ENCODE results near the gene PKN3. TPM values are rescaled to one million over a fixed set of nuclear protein-coding genes. Genes with fewer than 3 reads are reported as not detected.

The PKN3 gene
- total and polyA plus RNA-seq, 9 of the 15 experiments (the other 6 are each of a cell fraction or from before 2014, with no cell fraction given), result 0.82 to 49.2 (median 19.7) TPM

DNA sequence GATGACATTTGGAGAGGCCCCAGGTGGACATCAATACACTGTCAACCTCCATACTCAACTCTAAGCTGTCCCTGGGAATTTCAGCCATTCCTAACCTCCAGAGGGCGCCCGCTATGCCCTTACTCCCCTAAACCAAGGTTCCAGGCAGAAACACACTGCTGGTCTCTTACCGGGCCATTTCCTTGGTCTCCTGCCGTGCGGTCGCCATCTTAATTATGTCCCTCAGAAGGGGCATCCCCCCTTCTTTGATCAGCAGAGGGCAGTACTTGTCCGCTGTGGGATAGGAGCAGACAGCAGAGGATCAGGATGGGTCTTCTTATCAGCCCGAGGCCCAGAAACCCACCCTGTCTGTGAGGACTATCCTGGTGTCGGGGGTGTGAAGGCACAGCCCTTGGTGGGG is 31.0 kb downstream of the PKN3 start (continued):
- TF ChIP-seq, protein P1, sequence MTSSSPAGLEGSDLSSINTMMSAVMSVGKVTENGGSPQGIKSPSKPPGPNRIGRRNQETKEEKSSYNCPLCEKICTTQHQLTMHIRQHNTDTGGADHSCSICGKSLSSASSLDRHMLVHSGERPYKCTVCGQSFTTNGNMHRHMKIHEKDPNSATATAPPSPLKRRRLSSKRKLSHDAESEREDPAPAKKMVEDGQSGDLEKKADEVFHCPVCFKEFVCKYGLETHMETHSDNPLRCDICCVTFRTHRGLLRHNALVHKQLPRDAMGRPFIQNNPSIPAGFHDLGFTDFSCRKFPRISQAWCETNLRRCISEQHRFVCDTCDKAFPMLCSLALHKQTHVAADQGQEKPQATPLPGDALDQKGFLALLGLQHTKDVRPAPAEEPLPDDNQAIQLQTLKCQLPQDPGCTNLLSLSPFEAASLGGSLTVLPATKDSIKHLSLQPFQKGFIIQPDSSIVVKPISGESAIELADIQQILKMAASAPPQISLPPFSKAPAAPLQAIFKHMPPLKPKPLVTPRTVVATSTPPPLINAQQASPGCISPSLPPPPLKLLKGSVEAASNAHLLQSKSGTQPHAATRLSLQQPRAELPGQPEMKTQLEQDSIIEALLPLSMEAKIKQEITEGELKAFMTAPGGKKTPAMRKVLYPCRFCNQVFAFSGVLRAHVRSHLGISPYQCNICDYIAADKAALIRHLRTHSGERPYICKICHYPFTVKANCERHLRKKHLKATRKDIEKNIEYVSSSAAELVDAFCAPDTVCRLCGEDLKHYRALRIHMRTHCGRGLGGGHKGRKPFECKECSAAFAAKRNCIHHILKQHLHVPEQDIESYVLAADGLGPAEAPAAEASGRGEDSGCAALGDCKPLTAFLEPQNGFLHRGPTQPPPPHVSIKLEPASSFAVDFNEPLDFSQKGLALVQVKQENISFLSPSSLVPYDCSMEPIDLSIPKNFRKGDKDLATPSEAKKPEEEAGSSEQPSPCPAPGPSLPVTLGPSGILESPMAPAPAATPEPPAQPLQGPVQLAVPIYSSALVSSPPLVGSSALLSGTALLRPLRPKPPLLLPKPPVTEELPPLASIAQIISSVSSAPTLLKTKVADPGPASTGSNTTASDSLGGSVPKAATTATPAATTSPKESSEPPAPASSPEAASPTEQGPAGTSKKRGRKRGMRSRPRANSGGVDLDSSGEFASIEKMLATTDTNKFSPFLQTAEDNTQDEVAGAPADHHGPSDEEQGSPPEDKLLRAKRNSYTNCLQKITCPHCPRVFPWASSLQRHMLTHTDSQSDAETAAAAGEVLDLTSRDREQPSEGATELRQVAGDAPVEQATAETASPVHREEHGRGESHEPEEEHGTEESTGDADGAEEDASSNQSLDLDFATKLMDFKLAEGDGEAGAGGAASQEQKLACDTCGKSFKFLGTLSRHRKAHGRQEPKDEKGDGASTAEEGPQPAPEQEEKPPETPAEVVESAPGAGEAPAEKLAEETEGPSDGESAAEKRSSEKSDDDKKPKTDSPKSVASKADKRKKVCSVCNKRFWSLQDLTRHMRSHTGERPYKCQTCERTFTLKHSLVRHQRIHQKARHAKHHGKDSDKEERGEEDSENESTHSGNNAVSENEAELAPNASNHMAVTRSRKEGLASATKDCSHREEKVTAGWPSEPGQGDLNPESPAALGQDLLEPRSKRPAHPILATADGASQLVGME (CRISPR knock-in tag; IDR thresholded peaks at IDR 0.05), result 0 out of 2 replicates have a peak, but pooled peaks have one; percentile 49
- TF ChIP-seq, protein P2, sequence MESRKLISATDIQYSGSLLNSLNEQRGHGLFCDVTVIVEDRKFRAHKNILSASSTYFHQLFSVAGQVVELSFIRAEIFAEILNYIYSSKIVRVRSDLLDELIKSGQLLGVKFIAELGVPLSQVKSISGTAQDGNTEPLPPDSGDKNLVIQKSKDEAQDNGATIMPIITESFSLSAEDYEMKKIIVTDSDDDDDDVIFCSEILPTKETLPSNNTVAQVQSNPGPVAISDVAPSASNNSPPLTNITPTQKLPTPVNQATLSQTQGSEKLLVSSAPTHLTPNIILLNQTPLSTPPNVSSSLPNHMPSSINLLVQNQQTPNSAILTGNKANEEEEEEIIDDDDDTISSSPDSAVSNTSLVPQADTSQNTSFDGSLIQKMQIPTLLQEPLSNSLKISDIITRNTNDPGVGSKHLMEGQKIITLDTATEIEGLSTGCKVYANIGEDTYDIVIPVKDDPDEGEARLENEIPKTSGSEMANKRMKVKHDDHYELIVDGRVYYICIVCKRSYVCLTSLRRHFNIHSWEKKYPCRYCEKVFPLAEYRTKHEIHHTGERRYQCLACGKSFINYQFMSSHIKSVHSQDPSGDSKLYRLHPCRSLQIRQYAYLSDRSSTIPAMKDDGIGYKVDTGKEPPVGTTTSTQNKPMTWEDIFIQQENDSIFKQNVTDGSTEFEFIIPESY (CRISPR knock-in tag; IDR thresholded peaks at IDR 0.05), result peak; percentile 82
- TF ChIP-seq HCFC1 (IDR thresholded peaks at IDR 0.05; ENCODE audit: low read depth, low read length) (peak; percentile 48; the same call in 1 of the 2 replicates), MYC (IDR thresholded peaks at IDR 0.05; ENCODE audit: low read depth, low read length) (peak; percentile 64), MYC (CRISPR knock-in tag; IDR thresholded peaks at IDR 0.05; ENCODE audit: borderline replicate concordance, low read depth) (no peak), NR4A1 (CRISPR knock-in tag; IDR thresholded peaks at IDR 0.05) (no peak), NR4A1 (tag; IDR thresholded peaks at IDR 0.05) (0 out of 2 replicates have a peak, but pooled peaks have one; percentile 50), ZFP36 (IDR thresholded peaks at IDR 0.05; ENCODE audit: low read depth, low read length, partially characterized antibody) (peak; percentile 37), ZC3H11A (IDR thresholded peaks at IDR 0.05; ENCODE audit: low read depth, low read length) (peak; percentile 87), ZNF384 (IDR thresholded peaks at IDR 0.05; ENCODE audit: low read depth, low read length) (peak; percentile 42), SMC3 (conservative IDR thresholded peaks at IDR 0.05; ENCODE audit: insufficient read depth, low read depth, low read length) (peak; percentile 84), ATF7 (IDR thresholded peaks at IDR 0.05) (peak; percentile 53; the same call in 1 of the 2 replicates), ZNF124 (CRISPR knock-in tag; IDR thresholded peaks at IDR 0.05) (no peak), PHF20 (IDR thresholded peaks at IDR 0.05; ENCODE audit: partially characterized antibody) (peak; percentile 66)
- TF ChIP-seq, protein P3, sequence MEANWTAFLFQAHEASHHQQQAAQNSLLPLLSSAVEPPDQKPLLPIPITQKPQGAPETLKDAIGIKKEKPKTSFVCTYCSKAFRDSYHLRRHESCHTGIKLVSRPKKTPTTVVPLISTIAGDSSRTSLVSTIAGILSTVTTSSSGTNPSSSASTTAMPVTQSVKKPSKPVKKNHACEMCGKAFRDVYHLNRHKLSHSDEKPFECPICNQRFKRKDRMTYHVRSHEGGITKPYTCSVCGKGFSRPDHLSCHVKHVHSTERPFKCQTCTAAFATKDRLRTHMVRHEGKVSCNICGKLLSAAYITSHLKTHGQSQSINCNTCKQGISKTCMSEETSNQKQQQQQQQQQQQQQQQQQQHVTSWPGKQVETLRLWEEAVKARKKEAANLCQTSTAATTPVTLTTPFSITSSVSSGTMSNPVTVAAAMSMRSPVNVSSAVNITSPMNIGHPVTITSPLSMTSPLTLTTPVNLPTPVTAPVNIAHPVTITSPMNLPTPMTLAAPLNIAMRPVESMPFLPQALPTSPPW (CRISPR knock-in tag; IDR thresholded peaks at IDR 0.05), result peak; percentile 55

Measured in K562 (cell line).